ENCODE data around the gene ATR. TPM values are rescaled to one million over a fixed set of nuclear protein-coding genes. Genes with fewer than 3 reads are reported as not detected.

The ATR gene
- total and polyA plus RNA-seq, 9 of the 15 experiments (the other 6 are each of a cell fraction or from before 2014, with no cell fraction given) = 18.0 to 37.8 (median 23.2) TPM

GRCh38 chr3:142459096-142459495 is 119.4 kb downstream of the ATR start:
- Histone ChIP-seq H2AFZ (ENCODE audit: low read depth, low read length) (no peak overlapping the region), H3K9ac (ENCODE audit: insufficient read depth in 1 of 2, low read depth in 2 of 2, low read length in 2 of 2) (no peak overlapping the region), H3K9me1 (ENCODE audit: control insufficient read depth, insufficient read depth, low read length) (no peaks in the 10 kb centered on the region), H3K27me3 (ENCODE audit: control insufficient read depth in 2 of 2, insufficient read depth in 2 of 2, low read length in 2 of 2) (no peaks in the 10 kb centered on the region), H3K4me3 (no peak overlapping the region), H3K4me2 (ENCODE audit: insufficient read depth, low read length) (no peak overlapping the region), H3K4me1 (replicated peaks in 1 of 2; ENCODE audit: control insufficient read depth in 2 of 2, insufficient read depth in 2 of 2, low read length in 2 of 2) (no peaks in the 10 kb centered on the region), H3K79me2 (ENCODE audit: control insufficient read depth, insufficient read depth, low read length) (no peaks in the 10 kb centered on the region), H3K27ac (ENCODE audit: extremely low read depth, low read depth, low read length) (no peak overlapping the region), H3K9me3 (replicated peaks; ENCODE audit: control insufficient read depth, insufficient read depth, low read depth, low read length) (no peaks in the 10 kb centered on the region), H4K20me1 (replicated peaks; ENCODE audit: control insufficient read depth, insufficient read depth, low read length) (no peaks in the 10 kb centered on the region), H3K36me3 (ENCODE audit: control insufficient read depth, insufficient read depth, low read length) (peaks cover 58% of the 10 kb centered on the region; the same call in 2 of the 3 replicates)
- in situ Hi-C loops (cut with MboI) = no loop called here
- WGBS (ENCODE audit: insufficient coverage, low coverage, missing lambda C conversion rate) = 95% methylated on average over 3 of the region's 3 CpGs
- POLR2A ChIA-PET = no interaction called here
- no peak for DNase-seq (ENCODE audit: extremely low read depth in 1 of 4, low spot score in 3 of 4)
- CTCF ChIA-PET (ENCODE audit: low intra/inter-chr PET ratio) = no interaction called here
- ATAC-seq = no peak
- intact Hi-C loops (cut with micrococcal nuclease) = no loop called here
- no TSS peak for BruUV-seq (replicated peaks)
- no peak for FAIRE-seq
- TF ChIP-seq ARID2 (IDR thresholded peaks at IDR 0.05) = no peak
- TF ChIP-seq ZNF699 (CRISPR knock-in tag; IDR thresholded peaks at IDR 0.05; ENCODE audit: insufficient replicate concordance) = no peak
- no peak for TF ChIP-seq LARP7 (IDR thresholded peaks at IDR 0.05)
- TF ChIP-seq, protein P1, sequence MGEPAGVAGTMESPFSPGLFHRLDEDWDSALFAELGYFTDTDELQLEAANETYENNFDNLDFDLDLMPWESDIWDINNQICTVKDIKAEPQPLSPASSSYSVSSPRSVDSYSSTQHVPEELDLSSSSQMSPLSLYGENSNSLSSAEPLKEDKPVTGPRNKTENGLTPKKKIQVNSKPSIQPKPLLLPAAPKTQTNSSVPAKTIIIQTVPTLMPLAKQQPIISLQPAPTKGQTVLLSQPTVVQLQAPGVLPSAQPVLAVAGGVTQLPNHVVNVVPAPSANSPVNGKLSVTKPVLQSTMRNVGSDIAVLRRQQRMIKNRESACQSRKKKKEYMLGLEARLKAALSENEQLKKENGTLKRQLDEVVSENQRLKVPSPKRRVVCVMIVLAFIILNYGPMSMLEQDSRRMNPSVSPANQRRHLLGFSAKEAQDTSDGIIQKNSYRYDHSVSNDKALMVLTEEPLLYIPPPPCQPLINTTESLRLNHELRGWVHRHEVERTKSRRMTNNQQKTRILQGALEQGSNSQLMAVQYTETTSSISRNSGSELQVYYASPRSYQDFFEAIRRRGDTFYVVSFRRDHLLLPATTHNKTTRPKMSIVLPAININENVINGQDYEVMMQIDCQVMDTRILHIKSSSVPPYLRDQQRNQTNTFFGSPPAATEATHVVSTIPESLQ (CRISPR knock-in tag; IDR thresholded peaks at IDR 0.05) = no peak
- TF ChIP-seq SP2 (IDR thresholded peaks at IDR 0.05; ENCODE audit: extremely low read depth, low read depth, low read length, poor library complexity, severe bottlenecking) = no peak
- TF ChIP-seq CHAMP1 (IDR thresholded peaks at IDR 0.05) = no peak
- TF ChIP-seq PRPF4 (IDR thresholded peaks at IDR 0.05; ENCODE audit: insufficient read depth, low read depth, low read length, poor library complexity, severe bottlenecking) = no peak
- TF ChIP-seq ZNF184 (CRISPR knock-in tag; IDR thresholded peaks at IDR 0.05) = no peak
- TF ChIP-seq ZNF277 (CRISPR knock-in tag; IDR thresholded peaks at IDR 0.05; ENCODE audit: borderline replicate concordance) = no peak
- TF ChIP-seq ILF3 (IDR thresholded peaks at IDR 0.05; ENCODE audit: borderline replicate concordance) = no peak
- no peak for TF ChIP-seq ATF1 (CRISPR knock-in tag; IDR thresholded peaks at IDR 0.05)
- no peak for TF ChIP-seq ATF1 (tag; IDR thresholded peaks at IDR 0.05)
- TF ChIP-seq, protein P2, sequence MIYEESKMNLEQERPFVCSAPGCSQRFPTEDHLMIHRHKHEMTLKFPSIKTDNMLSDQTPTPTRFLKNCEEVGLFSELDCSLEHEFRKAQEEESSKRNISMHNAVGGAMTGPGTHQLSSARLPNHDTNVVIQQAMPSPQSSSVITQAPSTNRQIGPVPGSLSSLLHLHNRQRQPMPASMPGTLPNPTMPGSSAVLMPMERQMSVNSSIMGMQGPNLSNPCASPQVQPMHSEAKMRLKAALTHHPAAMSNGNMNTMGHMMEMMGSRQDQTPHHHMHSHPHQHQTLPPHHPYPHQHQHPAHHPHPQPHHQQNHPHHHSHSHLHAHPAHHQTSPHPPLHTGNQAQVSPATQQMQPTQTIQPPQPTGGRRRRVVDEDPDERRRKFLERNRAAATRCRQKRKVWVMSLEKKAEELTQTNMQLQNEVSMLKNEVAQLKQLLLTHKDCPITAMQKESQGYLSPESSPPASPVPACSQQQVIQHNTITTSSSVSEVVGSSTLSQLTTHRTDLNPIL (CRISPR knock-in tag; IDR thresholded peaks at IDR 0.05) = no peak
- no peak for TF ChIP-seq DACH1 (IDR thresholded peaks at IDR 0.05; ENCODE audit: partially characterized antibody)
- TF ChIP-seq SAFB (IDR thresholded peaks at IDR 0.05; ENCODE audit: borderline replicate concordance, low read depth, low read length) = no peak
